Measurements from ENCODE around the gene DDX1. TPM values are rescaled to one million over a fixed set of nuclear protein-coding genes. Genes with fewer than 3 reads are reported as not detected.

Gene DDX1
- total RNA-seq, 1 experiment from 2014 or later: 154 TPM

DNA sequence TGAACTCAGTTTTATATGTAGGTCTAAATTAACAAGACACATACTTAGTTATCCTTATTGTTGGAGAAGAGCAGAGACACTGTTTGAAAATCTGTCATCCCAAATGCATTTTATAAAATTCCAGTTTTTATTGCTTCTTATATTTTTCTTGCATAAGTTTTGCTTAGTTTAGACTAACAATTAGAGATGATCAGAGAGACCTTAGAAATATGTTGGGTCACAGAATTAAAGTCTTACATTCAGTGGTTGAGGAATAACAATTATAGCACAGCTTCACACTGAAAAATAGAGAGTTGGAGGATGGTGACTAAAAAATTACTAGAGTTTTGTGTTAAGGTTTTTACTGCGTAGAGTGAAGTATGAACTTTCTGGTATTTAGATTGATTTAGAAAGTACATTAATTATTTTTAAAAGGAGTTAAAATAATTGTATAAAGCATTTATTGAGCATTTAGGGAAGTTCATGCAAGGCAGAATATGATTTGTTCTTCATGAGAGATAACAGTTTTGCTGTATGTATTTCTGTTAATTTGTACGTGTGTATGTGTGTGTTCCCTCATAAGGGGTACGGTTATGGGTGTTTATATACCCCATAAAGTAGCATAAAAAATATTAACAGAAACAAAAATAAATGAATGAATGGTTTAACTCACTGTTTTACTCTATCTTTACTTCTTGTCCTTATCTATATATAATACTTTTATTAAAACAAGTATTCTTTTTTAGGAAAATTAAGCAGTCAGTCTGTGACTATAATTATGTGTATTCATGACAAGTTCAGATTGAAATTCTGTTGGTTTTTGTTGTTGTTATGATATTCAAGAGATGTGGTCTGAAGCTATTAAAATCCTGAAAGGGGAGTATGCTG is 31.2 kb downstream of the DDX1 start:
- TF ChIP-seq EZH2 (IDR thresholded peaks at IDR 0.05; ENCODE audit: borderline replicate concordance, low read depth, low read length, poor library complexity, severe bottlenecking): no peak
- TF ChIP-seq, protein P1, sequence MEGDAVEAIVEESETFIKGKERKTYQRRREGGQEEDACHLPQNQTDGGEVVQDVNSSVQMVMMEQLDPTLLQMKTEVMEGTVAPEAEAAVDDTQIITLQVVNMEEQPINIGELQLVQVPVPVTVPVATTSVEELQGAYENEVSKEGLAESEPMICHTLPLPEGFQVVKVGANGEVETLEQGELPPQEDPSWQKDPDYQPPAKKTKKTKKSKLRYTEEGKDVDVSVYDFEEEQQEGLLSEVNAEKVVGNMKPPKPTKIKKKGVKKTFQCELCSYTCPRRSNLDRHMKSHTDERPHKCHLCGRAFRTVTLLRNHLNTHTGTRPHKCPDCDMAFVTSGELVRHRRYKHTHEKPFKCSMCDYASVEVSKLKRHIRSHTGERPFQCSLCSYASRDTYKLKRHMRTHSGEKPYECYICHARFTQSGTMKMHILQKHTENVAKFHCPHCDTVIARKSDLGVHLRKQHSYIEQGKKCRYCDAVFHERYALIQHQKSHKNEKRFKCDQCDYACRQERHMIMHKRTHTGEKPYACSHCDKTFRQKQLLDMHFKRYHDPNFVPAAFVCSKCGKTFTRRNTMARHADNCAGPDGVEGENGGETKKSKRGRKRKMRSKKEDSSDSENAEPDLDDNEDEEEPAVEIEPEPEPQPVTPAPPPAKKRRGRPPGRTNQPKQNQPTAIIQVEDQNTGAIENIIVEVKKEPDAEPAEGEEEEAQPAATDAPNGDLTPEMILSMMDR (conservative IDR thresholded peaks at IDR 0.05; ENCODE audit: low read depth, low read length): no peak
- H3K27me3 ChIP-seq (replicated peaks; ENCODE audit: insufficient read depth, low read depth, low read length, poor library complexity): no peaks in the 10 kb centered on the region
- ChIA-PET CTCF (no interaction called here), POLR2A (ENCODE audit: low non-redundant PET) (no interaction called here)
- intact Hi-C loops (cut with micrococcal nuclease; ENCODE audit: unreplicated experiment): no loop called here
- H3K27ac ChIP-seq (ENCODE audit: low read depth, low read length, poor library complexity, severe bottlenecking): no peak overlapping the region
- BruUV-seq (replicated peaks): no TSS peak
- no peaks in the 10 kb centered on the region for H3K4me1 ChIP-seq (ENCODE audit: insufficient read depth, low read length, poor library complexity, severe bottlenecking)
- no peak overlapping the region for H3K4me3 ChIP-seq (ENCODE audit: low read depth, low read length, poor library complexity, severe bottlenecking)
- H3K9me3 ChIP-seq (ENCODE audit: low read depth, low read length, poor library complexity, severe bottlenecking): no peaks in the 10 kb centered on the region
- DNase-seq (ENCODE audit: low spot score): no peak
- peaks cover 85% of the 10 kb centered on the region for H3K36me3 ChIP-seq (ENCODE audit: insufficient read depth, low read length, poor library complexity, severe bottlenecking)

DNA sequence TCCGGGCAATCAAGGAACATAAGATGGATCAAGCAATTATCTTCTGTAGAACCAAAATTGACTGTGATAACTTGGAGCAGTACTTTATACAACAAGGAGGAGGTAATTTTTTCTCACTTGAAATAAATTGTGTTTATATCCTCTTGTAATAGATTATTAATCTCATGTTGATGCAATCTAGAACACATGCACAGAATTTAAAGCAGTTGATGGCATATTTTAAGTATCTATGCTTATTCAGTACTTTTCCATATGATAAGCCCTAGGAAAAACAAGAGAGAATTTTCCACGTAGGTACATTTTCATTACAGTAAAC is 31.8 kb downstream of the DDX1 start:
- H3K27me3 ChIP-seq (replicated peaks; ENCODE audit: insufficient read depth, low read depth, low read length, poor library complexity): no peaks in the 10 kb centered on the region
- POLR2A ChIA-PET (ENCODE audit: low non-redundant PET): no interaction called here
- no peak for DNase-seq (ENCODE audit: low spot score)
- no peaks in the 10 kb centered on the region for H3K4me1 ChIP-seq (ENCODE audit: insufficient read depth, low read length, poor library complexity, severe bottlenecking)
- no TSS peak for BruUV-seq (replicated peaks)
- CTCF ChIA-PET: no interaction called here
- H3K9me3 ChIP-seq (ENCODE audit: low read depth, low read length, poor library complexity, severe bottlenecking): no peaks in the 10 kb centered on the region
- TF ChIP-seq EZH2 (IDR thresholded peaks at IDR 0.05; ENCODE audit: borderline replicate concordance, low read depth, low read length, poor library complexity, severe bottlenecking): no peak
- TF ChIP-seq, protein P1 (conservative IDR thresholded peaks at IDR 0.05; ENCODE audit: low read depth, low read length): no peak
- peaks cover 84% of the 10 kb centered on the region for H3K36me3 ChIP-seq (ENCODE audit: insufficient read depth, low read length, poor library complexity, severe bottlenecking)
- H3K27ac ChIP-seq (ENCODE audit: low read depth, low read length, poor library complexity, severe bottlenecking): no peak overlapping the region
- H3K4me3 ChIP-seq (ENCODE audit: low read depth, low read length, poor library complexity, severe bottlenecking): no peak overlapping the region
- intact Hi-C loops (cut with micrococcal nuclease; ENCODE audit: unreplicated experiment): no loop called here

GRCh38 chr2:15623898-15624541 is 32.4 kb downstream of the DDX1 start:
- Histone ChIP-seq H3K36me3 (ENCODE audit: insufficient read depth, low read length, poor library complexity, severe bottlenecking) (peaks cover 86% of the 10 kb centered on the region), H3K9me3 (ENCODE audit: low read depth, low read length, poor library complexity, severe bottlenecking) (no peaks in the 10 kb centered on the region), H3K4me3 (ENCODE audit: low read depth, low read length, poor library complexity, severe bottlenecking) (no peak overlapping the region), H3K4me1 (ENCODE audit: insufficient read depth, low read length, poor library complexity, severe bottlenecking) (no peaks in the 10 kb centered on the region), H3K27me3 (replicated peaks; ENCODE audit: insufficient read depth, low read depth, low read length, poor library complexity) (no peaks in the 10 kb centered on the region), H3K27ac (ENCODE audit: low read depth, low read length, poor library complexity, severe bottlenecking) (no peak overlapping the region)
- intact Hi-C loops (cut with micrococcal nuclease; ENCODE audit: unreplicated experiment): no loop called here
- DNase-seq (ENCODE audit: low spot score): no peak
- CTCF ChIA-PET: no interaction called here
- BruUV-seq (replicated peaks): no TSS peak
- POLR2A ChIA-PET (ENCODE audit: low non-redundant PET): no interaction called here
- TF ChIP-seq, protein P1 (conservative IDR thresholded peaks at IDR 0.05; ENCODE audit: low read depth, low read length): no peak
- no peak for TF ChIP-seq EZH2 (IDR thresholded peaks at IDR 0.05; ENCODE audit: borderline replicate concordance, low read depth, low read length, poor library complexity, severe bottlenecking)
